ENCODE measurements around the gene MPZL1.
"Not testable (repeated sequence)": the region's sequence is repeated elsewhere in the genome, so short reads cannot be mapped to it uniquely, and the experiment has no call there.

Gene MPZL1

GRCh38 chr1:167812972-167813371, 91.2 kb downstream of the MPZL1 start:
- DNase-seq (ENCODE audit: low read depth): no peak

DNA sequence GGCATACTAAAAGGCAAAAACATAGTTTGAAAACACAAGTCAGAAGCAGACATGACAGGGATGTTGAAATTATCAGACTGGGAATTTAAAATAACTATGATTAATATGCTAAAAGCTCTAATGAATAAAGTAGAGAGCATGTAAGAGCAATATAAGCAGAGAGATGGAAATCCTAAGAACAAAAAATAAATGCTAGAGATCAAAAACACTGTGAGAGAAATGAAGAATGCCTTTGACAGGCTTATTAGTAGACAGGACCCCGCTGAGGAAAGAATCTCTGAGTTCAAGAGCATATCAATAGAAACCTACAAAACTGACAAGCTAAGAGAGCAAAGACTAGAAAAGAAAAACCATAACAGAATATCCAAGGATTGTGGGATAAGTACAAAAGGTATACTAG, 93.9 kb downstream of the MPZL1 start:
- no peak for DNase-seq (ENCODE audit: low read depth)

- DNase-seq (ENCODE audit: low read depth): peak; percentile 98
These were observed 98.3 kb downstream of the MPZL1 start for GRCh38 chr1:167819849-167820683.

DNA sequence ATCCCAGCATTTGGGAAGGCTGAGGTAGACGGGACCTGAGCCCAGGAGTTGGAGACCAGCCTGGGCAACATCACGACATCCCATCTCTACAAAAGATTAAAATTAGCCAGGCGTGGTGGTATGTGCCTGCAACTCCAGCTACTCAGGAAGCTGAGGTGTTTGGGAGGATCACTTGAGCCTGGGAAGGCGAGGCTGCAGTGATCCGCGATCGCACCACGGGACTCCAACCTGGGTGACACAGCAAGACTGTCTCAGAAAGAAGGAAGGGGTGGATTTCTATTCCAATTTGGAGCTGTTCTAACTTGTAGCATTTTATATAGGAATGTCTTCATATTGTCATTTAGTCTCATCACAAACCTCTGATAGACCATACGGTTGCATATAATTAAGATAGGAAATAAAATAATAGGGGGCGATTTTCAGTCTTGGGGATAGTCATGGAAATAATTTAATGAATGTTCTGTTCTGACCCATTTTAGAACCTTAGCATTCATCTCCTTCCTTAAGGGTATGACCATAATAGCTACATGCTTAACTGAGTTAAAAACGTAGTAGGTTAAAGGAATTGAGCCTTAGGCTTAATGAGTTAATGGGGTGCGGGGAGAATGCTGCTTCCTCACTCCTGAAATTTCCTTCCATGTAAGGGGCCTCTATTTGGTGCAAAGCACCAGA, 99.0 kb downstream of the MPZL1 start:
- no peak for DNase-seq (ENCODE audit: low read depth)

DNA sequence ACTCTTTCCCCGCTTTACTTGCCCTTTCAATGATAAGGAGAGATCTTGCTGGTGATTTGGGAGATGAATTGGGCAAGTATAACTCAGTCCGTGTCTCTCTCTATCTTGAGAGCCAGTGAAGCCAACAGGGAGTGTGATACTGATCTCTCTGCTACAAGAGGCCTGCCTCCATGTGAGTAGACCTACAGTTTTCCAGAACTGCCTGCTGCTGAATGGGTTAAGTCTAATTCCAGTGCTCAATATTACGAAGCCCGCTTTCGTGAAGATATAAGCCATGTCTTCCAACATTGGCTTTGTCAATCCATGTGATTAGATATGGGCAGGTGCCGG, 99.5 kb downstream of the MPZL1 start:
- no peak for DNase-seq (ENCODE audit: low read depth)

DNA sequence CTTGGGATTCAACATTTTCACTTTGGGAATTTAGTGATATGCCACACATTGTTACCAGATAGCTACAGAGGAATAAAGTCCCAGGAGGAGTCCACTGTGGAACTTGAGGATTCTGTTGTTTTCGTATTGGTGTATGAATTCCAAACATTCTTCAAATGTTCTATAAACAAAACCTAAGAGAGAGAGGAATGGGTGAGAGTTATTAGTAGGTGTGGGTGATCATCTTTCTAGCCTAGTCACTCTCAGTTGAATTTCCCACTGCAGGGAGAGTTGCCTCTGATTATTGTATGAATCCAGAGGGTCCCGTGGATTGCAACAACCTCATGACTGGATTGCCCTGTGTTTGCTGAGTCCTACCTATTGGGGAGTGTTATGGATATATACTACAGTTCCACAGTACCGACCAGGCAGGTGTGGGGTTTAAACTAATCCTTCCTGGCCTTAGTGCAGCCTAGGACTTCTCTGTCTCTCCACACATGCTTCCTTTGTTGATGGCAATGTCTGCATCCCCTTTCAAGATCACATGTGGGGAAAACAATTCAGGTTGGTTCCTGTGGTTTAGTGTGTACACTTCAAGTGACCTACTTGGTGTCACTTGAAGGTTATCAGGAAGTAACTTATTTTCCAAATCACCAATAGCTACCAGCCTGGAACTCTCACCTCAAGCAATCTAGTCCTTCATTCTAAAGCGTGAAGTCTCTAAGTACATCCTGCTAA, 100.3 kb downstream of the MPZL1 start:
- peak; percentile 39 for DNase-seq (ENCODE audit: low read depth)

DNA sequence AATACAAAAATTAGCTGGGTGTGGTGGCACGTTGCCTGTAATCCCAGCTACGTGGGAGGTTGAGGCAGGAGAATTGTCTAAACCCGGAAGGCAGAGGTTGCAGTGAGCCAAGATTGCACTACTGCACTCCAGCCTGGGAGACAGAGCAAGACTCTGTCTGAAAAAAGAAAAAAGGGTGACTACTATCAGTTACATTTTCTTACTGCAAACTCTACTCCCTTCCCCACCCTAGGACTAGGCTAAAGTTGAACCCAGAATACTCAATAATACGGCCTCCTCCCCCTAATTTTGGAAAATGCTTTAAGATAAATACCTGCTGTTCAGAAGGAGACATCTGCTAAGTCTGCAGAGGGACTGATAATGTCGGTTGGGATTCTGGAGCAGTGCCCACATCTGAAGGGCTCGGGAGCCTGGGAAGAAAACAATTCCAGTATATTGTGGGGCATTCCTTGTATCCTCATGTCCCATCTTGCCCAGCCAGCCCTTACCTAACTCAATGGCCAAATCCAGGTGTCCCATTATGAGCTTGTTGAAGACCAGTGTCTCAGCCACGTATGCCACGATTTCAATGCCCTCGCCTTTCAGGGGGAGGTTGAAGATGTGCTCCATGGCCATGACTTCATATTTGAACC, 102.5 kb downstream of the MPZL1 start:
- DNase-seq (ENCODE audit: low read depth): no peak

GRCh38 chr1:167825419-167826079, 103.8 kb downstream of the MPZL1 start:
- no peak for DNase-seq (ENCODE audit: low read depth)

DNA sequence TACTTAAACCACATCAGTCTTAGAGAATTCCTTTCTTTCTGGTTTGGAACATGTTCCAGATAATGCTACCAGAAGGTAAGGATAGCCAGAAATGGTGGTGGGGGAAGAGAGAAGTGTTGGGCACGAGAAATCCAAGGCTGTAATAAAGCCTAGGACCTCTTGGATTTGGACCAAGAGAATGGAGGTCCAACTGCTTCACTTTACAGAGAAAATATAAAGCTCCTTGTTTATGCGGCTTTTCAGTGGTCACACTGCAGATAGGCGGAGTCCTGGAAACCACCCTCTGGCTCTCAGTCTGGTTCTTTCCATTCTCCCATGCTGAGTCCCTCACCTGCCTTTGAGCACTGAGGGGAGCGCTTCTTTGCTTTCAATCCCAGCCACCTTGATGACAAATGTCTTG, 104.3 kb downstream of the MPZL1 start:
- DNase-seq (ENCODE audit: low read depth): no peak

DNA sequence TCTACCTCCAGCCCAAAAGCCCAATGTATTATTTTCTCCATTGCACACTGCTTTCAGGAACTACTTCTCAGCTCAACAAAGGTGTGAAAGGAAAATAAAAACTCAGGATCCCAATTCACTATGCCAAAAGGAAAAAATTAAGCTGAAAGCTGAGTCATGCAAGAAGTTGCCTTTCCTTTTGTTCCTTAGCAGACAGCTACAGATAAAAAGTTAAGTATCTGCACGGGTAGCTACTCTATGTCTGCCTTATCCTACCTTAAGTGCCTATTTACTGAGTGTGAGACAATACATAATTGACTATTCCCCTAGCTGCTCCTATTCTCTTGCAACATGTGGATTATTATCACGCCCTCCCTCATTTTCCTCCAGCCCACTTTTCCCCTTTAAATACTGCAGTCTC, 108.1 kb downstream of the MPZL1 start:
- no peak for DNase-seq (ENCODE audit: low read depth)

DNA sequence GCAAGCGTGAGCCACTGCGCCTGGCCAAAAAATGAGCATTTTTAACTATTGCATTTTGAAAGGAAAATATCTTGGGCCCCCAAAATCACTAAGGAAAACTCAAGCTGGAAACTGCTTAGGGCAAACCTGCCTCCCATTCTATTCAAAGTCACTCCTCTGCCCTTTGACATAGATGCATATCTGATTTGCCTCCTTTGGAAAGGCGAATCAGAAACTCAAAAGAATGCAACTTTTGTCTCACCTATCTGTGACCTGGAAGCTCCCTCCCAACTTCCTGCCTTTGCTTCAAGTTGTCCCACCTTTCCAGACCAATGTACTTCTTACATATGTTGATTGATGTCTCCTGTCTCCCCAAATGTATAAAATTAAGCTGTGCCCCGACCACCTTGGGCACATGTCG, 108.9 kb downstream of the MPZL1 start:
- DNase-seq (ENCODE audit: low read depth): not testable (repeated sequence)

GRCh38 chr1:167832693-167833092, 110.9 kb downstream of the MPZL1 start:
- no peak for DNase-seq (ENCODE audit: low read depth)

DNA sequence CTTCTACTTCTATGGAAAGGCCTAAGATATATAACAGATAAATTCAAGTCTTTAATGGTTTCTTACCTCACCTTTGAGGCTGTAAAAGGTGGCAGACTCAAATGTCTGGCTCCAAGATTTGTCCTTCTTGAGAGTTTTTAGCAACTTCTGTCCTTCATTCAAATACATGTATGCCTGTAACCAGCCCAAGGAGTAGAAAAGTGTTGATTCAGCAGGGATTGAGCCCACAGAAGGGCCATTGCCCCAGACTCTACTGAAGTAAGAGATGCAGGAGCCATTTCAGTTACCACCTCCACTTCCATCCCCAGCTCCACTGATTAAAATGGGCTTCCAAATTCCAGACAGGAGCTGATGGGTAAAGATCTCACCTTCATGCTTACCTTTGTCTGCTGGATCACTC, 112.1 kb downstream of the MPZL1 start:
- no peak for DNase-seq (ENCODE audit: low read depth)

DNA sequence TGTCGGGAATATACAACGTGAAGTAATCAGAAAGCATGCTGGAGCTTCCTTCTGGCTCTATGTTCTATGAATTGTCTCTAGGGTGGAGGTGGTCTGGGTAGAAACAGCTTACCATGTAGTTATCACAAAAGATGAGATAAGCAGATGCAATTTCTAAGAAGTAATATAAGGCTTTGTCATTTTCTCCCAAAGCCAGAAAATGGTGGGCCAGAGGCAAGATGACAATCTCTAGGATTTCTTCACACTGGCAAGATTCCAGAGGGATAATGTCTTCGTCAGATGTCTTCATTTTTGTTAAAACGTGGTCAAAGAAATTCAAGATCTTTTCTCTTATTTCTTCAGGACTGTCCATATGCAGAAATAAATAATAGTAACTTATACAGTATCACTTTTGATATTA, 114.4 kb downstream of the MPZL1 start:
- no peak for DNase-seq (ENCODE audit: low read depth)

DNA sequence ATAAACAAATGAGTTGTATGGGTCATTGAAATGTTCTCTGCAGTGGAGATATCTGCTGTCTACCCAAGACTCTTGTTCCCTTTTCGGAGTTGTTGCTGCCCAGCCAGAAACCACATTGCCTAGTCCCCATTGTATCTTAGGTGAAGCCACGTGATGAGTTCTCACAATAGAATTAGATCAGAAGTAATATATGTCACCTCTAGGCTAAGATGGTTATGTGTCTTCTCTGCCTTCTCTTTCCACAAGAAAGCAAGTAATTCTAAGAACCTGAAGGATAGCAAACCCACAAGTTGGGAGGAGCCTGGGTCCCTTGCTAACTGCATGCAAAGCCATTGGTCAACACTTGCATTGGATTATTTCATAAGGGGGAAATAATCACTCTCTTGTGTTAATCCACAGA, 115.5 kb downstream of the MPZL1 start:
- no peak for DNase-seq (ENCODE audit: low read depth)

DNA sequence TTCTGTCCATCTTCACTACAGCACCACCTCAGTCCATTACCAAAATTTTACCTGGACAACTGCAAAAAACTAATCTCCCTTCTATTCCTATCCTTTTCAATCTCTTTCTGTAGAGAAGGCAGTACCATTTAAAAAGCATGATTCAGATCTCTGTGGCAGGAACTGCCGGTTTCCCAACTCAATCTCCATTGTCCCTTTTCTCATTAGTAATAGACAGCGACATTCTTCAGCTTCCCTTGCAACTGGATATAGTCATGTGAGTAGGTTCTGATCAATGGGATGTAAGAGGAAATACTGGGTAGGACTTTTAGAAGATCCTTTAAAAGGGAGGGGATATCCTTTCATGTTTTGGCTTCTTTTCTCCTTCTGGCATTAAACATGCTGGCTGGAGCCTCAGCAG, 117.2 kb downstream of the MPZL1 start:
- no peak for DNase-seq (ENCODE audit: low read depth)
